ENCODE results near the gene IRF2. TPM values are rescaled to one million over a fixed set of nuclear protein-coding genes. Genes with fewer than 3 reads are reported as not detected.

IRF2 gene
- total RNA-seq, 4 donors from 2014 or later = 32.6 to 38.1 (median 36.6) TPM

GRCh38 chr4:184442314-184442635 is 32.1 kb downstream of the IRF2 start:
- no peak for TF ChIP-seq CTCF (IDR thresholded peaks at IDR 0.05; ENCODE audit: low read depth)

GRCh38 chr4:184441461-184442313 is 32.7 kb downstream of the IRF2 start:
- TF ChIP-seq CTCF (IDR thresholded peaks at IDR 0.05; ENCODE audit: low read depth) = no peak

- TF ChIP-seq CTCF (IDR thresholded peaks at IDR 0.05; ENCODE audit: low read depth) = no peak
Measured at GRCh38 chr4:184440595-184441358, 33.6 kb downstream of the IRF2 start.

GRCh38 chr4:184439856-184440594 is 34.3 kb downstream of the IRF2 start:
- TF ChIP-seq CTCF (IDR thresholded peaks at IDR 0.05; ENCODE audit: low read depth) = no peak

GRCh38 chr4:184439386-184439785 is 35.0 kb downstream of the IRF2 start:
- no peak for TF ChIP-seq CTCF (IDR thresholded peaks at IDR 0.05; ENCODE audit: low read depth)

- no peak for TF ChIP-seq CTCF (IDR thresholded peaks at IDR 0.05; ENCODE audit: low read depth)
Measured at GRCh38 chr4:184438375-184438774, 36.0 kb downstream of the IRF2 start.
